Naive B cell (primary cell): Measurements from ENCODE around the gene WDPCP. TPM values are rescaled to one million over a fixed set of nuclear protein-coding genes. Genes with fewer than 3 reads are reported as not detected.
"Not testable (repeated sequence)": the region's sequence is repeated elsewhere in the genome, so short reads cannot be mapped to it uniquely, and the experiment has no call there.

Source experiments
- ATAC-seq, 2 donors: fragments of 150-1000 bp; cut with Tn5 transposase; 2 replicates each; pipeline ENCODE4 v1.10.0; 2021; ENCODE audit warnings: low read depth in 2 of 2, mild to moderate bottlenecking in 2 of 2, moderate library complexity in 2 of 2
- DNase-seq: peaks from one replicate; pipeline ENCODE4 v3.0.0; 2022
- H3K27ac Mint-ChIP-seq, 6 donors: one replicate each; pipeline ENCODE4 v1.8.0; 2020 to 2022; ENCODE audit warnings: mild to moderate bottlenecking in 6 of 6, mixed read lengths in 6 of 6, moderate library complexity in 5 of 6, inconsistent platforms in 2 of 6
- H3K27me3 Mint-ChIP-seq, 3 donors: one replicate each; pipeline ENCODE4 v1.8.0; 2021 to 2022; ENCODE audit warnings: mixed read lengths in 3 of 3, mild to moderate bottlenecking in 1 of 3
- H3K36me3 Mint-ChIP-seq, 2 donors: one replicate each; pipeline ENCODE4 v1.8.0; 2020 to 2022; ENCODE audit warnings: mixed read lengths in 2 of 2, inconsistent platforms in 1 of 2, mild to moderate bottlenecking in 1 of 2
- H3K4me1 Mint-ChIP-seq, 3 donors: one replicate each; pipeline ENCODE4 v1.8.0; 2020 to 2022; ENCODE audit warnings: mixed read lengths in 3 of 3, inconsistent platforms in 1 of 3, mild to moderate bottlenecking in 1 of 3, moderate library complexity in 1 of 3
- H3K4me3 Mint-ChIP-seq, 8 donors: one replicate each; pipeline ENCODE4 v1.8.0; 2020 to 2022; ENCODE audit warnings: mild to moderate bottlenecking in 8 of 8, mixed read lengths in 8 of 8, moderate library complexity in 8 of 8, inconsistent platforms in 2 of 8
- H3K9me3 Mint-ChIP-seq, 7 donors: one replicate each; pipeline ENCODE4 v1.8.0; 2020 to 2022; ENCODE audit warnings: mixed read lengths in 7 of 7, mild to moderate bottlenecking in 5 of 7, inconsistent platforms in 2 of 7, moderate library complexity in 1 of 7
- polyA plus RNA-seq, 6 donors: library from polyadenylated mRNA; unstranded; fragments of 300-500 nt; fragmentation: Illumina TruSeq; gene quantifications; one replicate each; pipeline ENCODE4 v1.2.3, GENCODE V29; 2021; ENCODE audit warnings: low read depth in 6 of 6

The WDPCP gene
- polyA plus RNA-seq, 6 donors from 2014 or later = 3.8 to 8.5 (median 5.9) TPM

DNA sequence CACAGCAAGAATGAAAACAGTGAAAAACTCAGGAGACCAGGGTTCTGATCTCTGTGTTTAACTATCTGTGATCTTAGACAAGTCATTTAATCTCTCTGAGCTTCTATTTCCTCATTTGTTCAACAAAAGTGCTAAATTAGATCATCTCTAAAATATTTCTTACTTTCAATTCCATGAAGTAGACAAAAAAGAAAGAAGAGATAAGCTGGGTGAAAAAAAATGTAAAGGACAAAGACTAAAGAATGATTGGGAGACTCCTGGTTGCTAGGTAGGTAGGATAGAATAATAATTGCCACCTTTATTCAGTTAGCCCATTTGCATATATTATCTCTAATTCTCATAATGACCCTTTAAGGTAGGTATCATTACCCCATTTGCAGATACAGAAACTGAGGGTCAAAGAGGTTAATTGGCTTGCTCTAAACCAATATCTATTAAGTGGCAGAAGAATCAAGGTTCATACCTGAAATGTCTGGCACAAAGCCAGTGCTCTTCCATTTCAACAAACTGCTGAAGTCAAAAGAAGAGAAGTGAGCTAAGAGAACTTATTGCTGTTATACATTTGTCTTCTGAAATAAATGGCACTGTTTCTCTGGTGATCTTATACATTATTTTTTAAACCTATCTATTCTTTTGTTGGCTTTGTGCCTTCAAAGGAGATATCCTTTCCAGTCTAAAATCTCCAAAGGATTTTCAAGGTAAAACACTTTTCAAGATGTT lies 395.9 kb downstream of the WDPCP start:
- Mint-ChIP-seq H3K36me3 (peaks cover 26 to 29% of the 10 kb centered on the region in 2 donors), H3K27me3 (no peaks in the 10 kb centered on the region), H3K9me3 (peaks cover 14 to 28% (median 22%) of the 10 kb centered on the region in 7 donors), H3K27ac (peak overlapping the region in 1 of 6 donors; percentile 24), H3K4me1 (no peaks in the 10 kb centered on the region), H3K4me3 (no peak overlapping the region)
- ATAC-seq (no peak), DNase-seq (no peak)

DNA sequence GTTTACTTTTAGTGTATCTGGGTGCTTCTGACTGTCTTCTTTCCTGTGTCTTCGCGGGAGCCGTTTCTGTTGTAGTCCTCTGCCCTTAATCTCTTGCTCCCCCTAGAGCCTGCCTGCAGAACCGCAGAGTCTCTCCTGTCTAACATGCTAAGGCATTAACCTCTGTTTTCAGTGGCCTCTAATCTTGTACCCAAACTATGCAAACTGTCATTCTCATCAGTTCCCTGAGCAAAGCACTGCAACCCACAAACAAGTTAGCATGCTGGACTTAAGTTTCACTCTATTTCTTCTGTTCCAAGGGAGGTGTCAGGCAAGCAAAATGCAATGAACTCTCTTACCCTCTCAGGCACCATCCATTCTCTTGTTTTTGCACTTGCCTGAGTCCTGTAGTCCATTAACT lies 399.3 kb downstream of the WDPCP start:
- Mint-ChIP-seq H3K36me3 (peaks cover 29 to 45% of the 10 kb centered on the region in 2 donors), H3K27me3 (no peaks in the 10 kb centered on the region), H3K9me3 (peaks cover 24 to 56% (median 31%) of the 10 kb centered on the region in 7 donors), H3K4me1 (no peaks in the 10 kb centered on the region), H3K4me3 (no peak overlapping the region), H3K27ac (no peak overlapping the region)
- ATAC-seq = no peak
- DNase-seq = no peak

GRCh38 chr2:63186331-63186730 lies 401.9 kb downstream of the WDPCP start:
- H3K4me1 Mint-ChIP-seq = no peaks in the 10 kb centered on the region
- H3K9me3 Mint-ChIP-seq = peaks cover 25 to 83% (median 46%) of the 10 kb centered on the region in 7 donors
- no peak for DNase-seq
- H3K4me3 Mint-ChIP-seq = no peak overlapping the region
- no peaks in the 10 kb centered on the region for H3K27me3 Mint-ChIP-seq
- H3K36me3 Mint-ChIP-seq = peaks cover 35 to 52% of the 10 kb centered on the region in 2 donors
- no peak overlapping the region for H3K27ac Mint-ChIP-seq
- no peak for ATAC-seq

- no peak for ATAC-seq
- DNase-seq = no peak
- Mint-ChIP-seq H3K27ac (no peak overlapping the region), H3K9me3 (peaks cover 6 to 25% (median 14%) of the 10 kb centered on the region in 7 donors), H3K27me3 (no peaks in the 10 kb centered on the region), H3K4me3 (no peak overlapping the region), H3K36me3 (peaks cover 16 to 21% of the 10 kb centered on the region in 2 donors), H3K4me1 (no peaks in the 10 kb centered on the region)
Observed at GRCh38 chr2:63163161-63163820, 425.0 kb downstream of the WDPCP start.

GRCh38 chr2:63159262-63159661 lies 429.0 kb downstream of the WDPCP start:
- H3K27ac Mint-ChIP-seq = no peak overlapping the region
- no peaks in the 10 kb centered on the region for H3K27me3 Mint-ChIP-seq
- DNase-seq = no peak
- H3K9me3 Mint-ChIP-seq = peaks cover 0 to 2% (median 0%) of the 10 kb centered on the region in 7 donors
- no peak for ATAC-seq
- H3K4me1 Mint-ChIP-seq = no peaks in the 10 kb centered on the region
- peaks cover 1 to 8% of the 10 kb centered on the region in 2 donors for H3K36me3 Mint-ChIP-seq
- H3K4me3 Mint-ChIP-seq = no peak overlapping the region

- Mint-ChIP-seq H3K9me3 (peaks cover 14 to 80% (median 63%) of the 10 kb centered on the region in 7 donors), H3K36me3 (peaks cover 37 to 46% of the 10 kb centered on the region in 2 donors)
- not testable (repeated sequence) for H3K27ac Mint-ChIP-seq, H3K27me3 Mint-ChIP-seq, H3K4me1 Mint-ChIP-seq, ATAC-seq, H3K4me3 Mint-ChIP-seq, DNase-seq
Observed at GRCh38 chr2:63136683-63137082, 451.6 kb downstream of the WDPCP start.

DNA sequence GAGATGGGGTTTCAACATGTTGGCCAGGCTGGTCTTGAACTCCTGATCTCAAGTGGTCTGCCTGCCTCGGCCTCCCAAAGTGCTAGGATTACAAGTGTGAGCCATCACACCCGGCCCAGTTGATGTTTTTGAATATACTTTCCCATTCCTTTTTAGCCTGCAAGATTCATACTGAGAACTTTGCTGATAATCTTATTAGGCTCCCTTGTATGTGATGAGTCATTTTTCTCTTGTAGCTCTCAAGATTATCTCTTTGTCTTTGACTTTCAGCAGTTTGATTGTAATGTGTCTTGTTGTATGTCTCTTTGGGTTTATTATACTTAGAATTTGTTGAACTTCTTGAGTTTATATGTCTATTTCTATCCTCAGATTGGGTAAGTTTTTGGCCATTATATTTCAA lies 456.3 kb downstream of the WDPCP start:
- Mint-ChIP-seq H3K4me3 (no peak overlapping the region), H3K4me1 (no peaks in the 10 kb centered on the region), H3K27ac (no peak overlapping the region), H3K36me3 (peaks cover 35 to 39% of the 10 kb centered on the region in 2 donors), H3K27me3 (no peaks in the 10 kb centered on the region), H3K9me3 (peaks cover 7 to 57% (median 39%) of the 10 kb centered on the region in 7 donors)
- DNase-seq (no peak), ATAC-seq (no peak)

DNA sequence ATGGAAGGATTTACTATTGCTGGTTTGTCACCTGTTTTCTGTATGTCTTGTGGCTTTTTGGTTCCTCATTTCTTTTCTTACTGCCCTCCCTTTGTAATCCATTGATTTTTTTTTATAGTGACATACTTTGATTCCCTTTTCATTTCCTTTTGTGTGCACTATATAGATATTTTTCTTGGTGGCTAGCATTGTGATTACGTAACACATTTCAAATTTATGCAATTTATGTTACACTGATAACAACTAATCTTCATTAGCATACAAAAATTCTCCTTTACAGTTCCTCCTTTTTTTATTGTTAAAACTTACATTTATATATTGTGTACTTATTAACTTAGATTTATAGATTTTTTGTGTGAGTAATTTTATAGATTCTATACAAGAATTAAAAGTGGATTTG lies 457.1 kb downstream of the WDPCP start:
- Mint-ChIP-seq H3K4me3 (no peak overlapping the region), H3K9me3 (peaks cover 7 to 52% (median 34%) of the 10 kb centered on the region in 7 donors)
- no peak for ATAC-seq

GRCh38 chr2:63127594-63127993 lies 460.7 kb downstream of the WDPCP start:
- Mint-ChIP-seq H3K27me3 (no peaks in the 10 kb centered on the region), H3K9me3 (peaks cover 6 to 34% (median 23%) of the 10 kb centered on the region in 7 donors), H3K4me3 (no peak overlapping the region), H3K4me1 (peaks cover 8 to 29% (median 15%) of the 10 kb centered on the region in 3 donors), H3K36me3 (peaks cover 16 to 19% of the 10 kb centered on the region in 2 donors), H3K27ac (no peak overlapping the region)
- ATAC-seq (no peak), DNase-seq (no peak)

More for the DNA sequence above, 457.1 kb downstream of the WDPCP start:
- no peaks in the 10 kb centered on the region for H3K27me3 Mint-ChIP-seq
- no peak for DNase-seq
- H3K36me3 Mint-ChIP-seq = peaks cover 35 to 37% of the 10 kb centered on the region in 2 donors
- H3K4me1 Mint-ChIP-seq = peaks cover 0 to 5% (median 0%) of the 10 kb centered on the region in 3 donors
- peak overlapping the region in 1 of 6 donors; percentile 62 for H3K27ac Mint-ChIP-seq

GRCh38 chr2:63124850-63125249 lies 463.4 kb downstream of the WDPCP start:
- DNase-seq (no peak), ATAC-seq (no peak)
- peak overlapping the region in 3 of 8 donors; percentile 29 to 56 (median 50) for H3K4me3 Mint-ChIP-seq
- H3K27ac Mint-ChIP-seq = peak overlapping the region in 2 of 6 donors; percentile 11 to 64
- peaks cover under 1 to 5% of the 10 kb centered on the region in 2 donors for H3K36me3 Mint-ChIP-seq
- peaks cover 8 to 29% (median 15%) of the 10 kb centered on the region in 3 donors for H3K4me1 Mint-ChIP-seq
- H3K27me3 Mint-ChIP-seq = no peaks in the 10 kb centered on the region
- peaks cover 0 to 9% (median 4%) of the 10 kb centered on the region in 7 donors for H3K9me3 Mint-ChIP-seq

- Mint-ChIP-seq H3K4me3 (peak overlapping the region in 5 of 8 donors; percentile 3 to 56 (median 29)), H3K27me3 (no peaks in the 10 kb centered on the region), H3K4me1 (peaks cover 8 to 29% (median 15%) of the 10 kb centered on the region in 3 donors), H3K9me3 (peaks cover 0 to 4% (median 2%) of the 10 kb centered on the region in 7 donors), H3K36me3 (peaks cover 0 to 5% of the 10 kb centered on the region in 2 donors), H3K27ac (peak overlapping the region in 4 of 6 donors; percentile 39 to 64 (median 52))
- DNase-seq (peak; percentile 45), ATAC-seq (peak; percentile 82 to 90)
Observed at GRCh38 chr2:63124218-63124617, 464.1 kb downstream of the WDPCP start.

GRCh38 chr2:63122921-63123320 lies 465.4 kb downstream of the WDPCP start:
- ATAC-seq (no peak), DNase-seq (no peak)
- Mint-ChIP-seq H3K27ac (no peak overlapping the region), H3K36me3 (peaks cover 0 to 5% of the 10 kb centered on the region in 2 donors), H3K27me3 (no peaks in the 10 kb centered on the region), H3K4me1 (peaks cover 8 to 29% (median 15%) of the 10 kb centered on the region in 3 donors), H3K9me3 (peaks cover 0 to 4% (median 0%) of the 10 kb centered on the region in 7 donors), H3K4me3 (no peak overlapping the region)

GRCh38 chr2:63121055-63121834 lies 467.0 kb downstream of the WDPCP start:
- Mint-ChIP-seq H3K27me3 (no peaks in the 10 kb centered on the region), H3K4me1 (peaks cover 8 to 24% (median 15%) of the 10 kb centered on the region in 3 donors), H3K36me3 (peaks cover 0 to 5% of the 10 kb centered on the region in 2 donors), H3K9me3 (peaks cover 0 to 8% (median 3%) of the 10 kb centered on the region in 7 donors), H3K4me3 (no peak overlapping the region), H3K27ac (peak overlapping the region in 1 of 6 donors; percentile 37)
- no peak for ATAC-seq
- no peak for DNase-seq
